ENCODE data around the gene MRTFA.

Gene MRTFA

GRCh38 chr22:40403141-40403540, 233.4 kb downstream of the MRTFA start:
- TF ChIP-seq CTCF (IDR thresholded peaks at IDR 0.05; ENCODE audit: low read depth, low read length), result no peak
- no peak for DNase-seq (ENCODE audit: low read depth, low spot score)
- in situ Hi-C loops (cut with HindIII; ENCODE audit: low sequenced_read_pairs), result no loop called here
- no peak overlapping the region for H3K4me3 ChIP-seq (ENCODE audit: low read depth, low read length)

DNA sequence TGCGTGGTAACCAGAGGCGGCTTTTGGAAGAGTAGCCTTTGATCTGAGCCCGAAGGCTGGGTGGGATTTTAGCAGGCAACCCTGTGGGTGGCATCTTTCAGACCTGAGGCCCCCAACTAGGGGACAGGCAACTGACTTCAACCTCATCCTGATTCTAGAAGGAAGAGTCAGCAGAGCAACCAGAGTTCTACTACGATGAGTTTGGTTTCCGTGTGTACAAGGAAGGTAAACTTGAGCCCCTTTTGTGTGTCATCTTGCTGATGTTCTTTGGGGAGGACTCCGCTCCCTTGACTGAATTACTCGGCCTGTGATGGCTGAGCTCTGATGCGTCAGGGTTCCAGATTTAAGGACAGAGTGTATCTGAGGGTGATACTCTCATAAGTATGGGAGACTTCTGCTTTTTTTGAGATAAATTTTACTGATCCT, 234.5 kb downstream of the MRTFA start:
- H3K4me3 ChIP-seq (ENCODE audit: low read depth, low read length), result no peak overlapping the region
- in situ Hi-C loops (cut with HindIII; ENCODE audit: low sequenced_read_pairs), result no loop called here
- no peak for DNase-seq (ENCODE audit: low read depth, low spot score)
- TF ChIP-seq CTCF (IDR thresholded peaks at IDR 0.05; ENCODE audit: low read depth, low read length), result no peak

- DNase-seq (ENCODE audit: low read depth, low spot score), result no peak
- in situ Hi-C loops (cut with HindIII; ENCODE audit: low sequenced_read_pairs), result no loop called here
- H3K4me3 ChIP-seq (ENCODE audit: low read depth, low read length), result no peak overlapping the region
- no peak for TF ChIP-seq CTCF (IDR thresholded peaks at IDR 0.05; ENCODE audit: low read depth, low read length)
Measured at GRCh38 chr22:40401532-40401931, 235.0 kb downstream of the MRTFA start.

DNA sequence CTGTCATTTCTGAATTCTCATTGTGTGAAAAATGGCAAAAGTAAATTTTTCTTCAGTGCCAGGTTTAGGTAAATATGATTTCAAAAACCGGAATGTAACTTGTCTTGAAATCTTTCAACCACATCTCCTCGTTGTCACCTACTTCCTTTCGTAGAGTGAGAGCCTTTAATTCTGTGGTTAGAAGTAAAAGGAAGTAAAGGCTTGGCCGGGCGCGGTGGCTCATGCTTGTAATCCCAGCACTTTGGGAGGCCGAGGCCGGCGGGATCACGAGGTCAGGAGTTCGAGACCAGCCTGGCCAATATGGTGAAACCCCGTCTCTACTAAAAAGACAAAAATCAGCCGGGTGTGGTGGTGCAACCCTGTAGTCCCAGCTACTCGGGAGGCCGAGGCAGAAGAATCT, 236.4 kb downstream of the MRTFA start:
- DNase-seq (ENCODE audit: low read depth, low spot score), result no peak
- in situ Hi-C loops (cut with HindIII; ENCODE audit: low sequenced_read_pairs), result no loop called here
- H3K4me3 ChIP-seq (ENCODE audit: low read depth, low read length), result no peak overlapping the region
- no peak for TF ChIP-seq CTCF (IDR thresholded peaks at IDR 0.05; ENCODE audit: low read depth, low read length)

GRCh38 chr22:40399621-40400020, 236.9 kb downstream of the MRTFA start:
- in situ Hi-C loops (cut with HindIII; ENCODE audit: low sequenced_read_pairs), result no loop called here
- DNase-seq (ENCODE audit: low read depth, low spot score), result no peak
- no peak for TF ChIP-seq CTCF (IDR thresholded peaks at IDR 0.05; ENCODE audit: low read depth, low read length)
- H3K4me3 ChIP-seq (ENCODE audit: low read depth, low read length), result no peak overlapping the region

DNA sequence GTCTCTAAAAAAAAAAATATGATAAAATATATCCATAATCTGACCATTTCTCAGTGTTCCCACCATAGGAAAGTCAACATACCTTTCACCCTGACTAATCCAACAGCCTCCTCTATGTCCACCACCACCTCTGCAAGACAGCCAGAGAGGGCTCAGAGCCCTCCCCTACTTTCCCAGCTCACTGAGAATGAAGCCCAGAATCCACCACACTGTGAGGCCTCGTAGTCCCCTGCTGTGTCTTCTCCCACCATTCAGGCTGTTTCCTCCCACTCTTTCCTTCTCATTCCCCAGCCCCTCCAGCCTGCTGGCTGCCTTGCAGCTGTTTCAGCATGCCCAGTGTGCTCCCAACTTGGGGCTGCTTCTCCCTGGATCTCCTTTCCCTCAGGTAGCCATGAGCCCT, 239.1 kb downstream of the MRTFA start:
- no peak for TF ChIP-seq CTCF (IDR thresholded peaks at IDR 0.05; ENCODE audit: low read depth, low read length)
- in situ Hi-C loops (cut with HindIII; ENCODE audit: low sequenced_read_pairs), result no loop called here
- H3K4me3 ChIP-seq (ENCODE audit: low read depth, low read length), result no peak overlapping the region
- DNase-seq (ENCODE audit: low read depth, low spot score), result peak; percentile 38

GRCh38 chr22:40396882-40397281, 239.6 kb downstream of the MRTFA start:
- DNase-seq (ENCODE audit: low read depth, low spot score), result peak; percentile 80
- in situ Hi-C loops (cut with HindIII; ENCODE audit: low sequenced_read_pairs), result no loop called here
- H3K4me3 ChIP-seq (ENCODE audit: low read depth, low read length), result no peak overlapping the region
- TF ChIP-seq CTCF (IDR thresholded peaks at IDR 0.05; ENCODE audit: low read depth, low read length), result no peak

Data from astrocyte of the spinal cord (primary cell).